Lower leg skin (tissue), 4 donors: ENCODE results near the gene MCF2L2. TPM values are rescaled to one million over a fixed set of nuclear protein-coding genes. Genes with fewer than 3 reads are reported as not detected.

Source experiments
- DNase-seq, 2 donors: peaks; one replicate each; pipeline ENCODE4 v3.0.0-alpha.2; 2019; ENCODE audit warnings: low spot score in 2 of 2
- H3K4me3 ChIP-seq: fragments of 200-600 bp; sonication (generic); 2 replicates; pipeline ENCODE4 v1.5.1; 2017; ENCODE audit warnings: mild to moderate bottlenecking, low read depth; ENCODE audit not compliant: poor library complexity, severe bottlenecking
- CTCF ChIP-seq, 3 donors: fragments of 450-650 bp; IDR thresholded peaks; one replicate each; pipeline ENCODE4 v1.5.1; 2016; ENCODE audit warnings: antibody characterized with exemption in 3 of 3, mild to moderate bottlenecking in 3 of 3, moderate library complexity in 2 of 3
- POLR2A ChIP-seq, 2 donors: fragments of 450-650 bp; IDR thresholded peaks; one replicate each; pipeline ENCODE4 v1.6.1; 2016 to 2017; ENCODE audit warnings: antibody characterized with exemption in 2 of 2, mild to moderate bottlenecking in 1 of 2, moderate library complexity in 1 of 2
- WGBS, 2 donors: methylation state at CpG; one replicate each; pipeline ENCODE4 v1.1.5; 2018; 5-methylcytosine and 5-hydroxymethylcytosine counted together
- intact Hi-C: fragments of 100-400 bp; cut with DNase I; formaldehyde crosslinking; loops from one replicate; pipeline ENCODE4 v1.15.0; 2023; ENCODE audit warnings: low total_unique reads
- total RNA-seq, 4 donors: library from RNA; depleted of rRNA; stranded (reverse); fragments of >200 nt; gene quantifications; one replicate each; pipeline ENCODE4 v1.1.0, GENCODE V29; 2016

Gene MCF2L2
- total RNA-seq, 4 donors from 2014 or later: 0.88 to 1.3 (median 1.1) TPM; not detected in 1

- no peak overlapping the region for H3K4me3 ChIP-seq
- DNase-seq: no peak
- intact Hi-C loops: no loop called here
- WGBS, 2 donors: 72 to 74% methylated on average over 4 of the region's 4 CpGs
- no peak for TF ChIP-seq CTCF (IDR thresholded peaks at IDR 0.05)
Measured at GRCh38 chr3:183278479-183279088, 149.8 kb downstream of the MCF2L2 start.

GRCh38 chr3:183277260-183277659 is 151.2 kb downstream of the MCF2L2 start:
- intact Hi-C loops: no loop called here
- no peak for DNase-seq
- no peak overlapping the region for H3K4me3 ChIP-seq
- TF ChIP-seq CTCF (IDR thresholded peaks at IDR 0.05) (no peak), POLR2A (IDR thresholded peaks at IDR 0.05) (no peak)
- WGBS, 2 donors: 92 to 93% methylated on average over 5 of the region's 5 CpGs

GRCh38 chr3:183275937-183276336 is 152.5 kb downstream of the MCF2L2 start:
- WGBS, 2 donors: 82 to 84% methylated on average over 3 of the region's 3 CpGs
- TF ChIP-seq POLR2A (IDR thresholded peaks at IDR 0.05) (no peak), CTCF (IDR thresholded peaks at IDR 0.05) (no peak)
- no peak overlapping the region for H3K4me3 ChIP-seq
- intact Hi-C loops: no loop called here
- no peak for DNase-seq

GRCh38 chr3:183275418-183275817 is 153.0 kb downstream of the MCF2L2 start:
- H3K4me3 ChIP-seq: no peak overlapping the region
- 35 to 42% methylated on average over 2 of the region's 2 CpGs for WGBS, 2 donors
- intact Hi-C loops: no loop called here
- no peak for TF ChIP-seq CTCF (IDR thresholded peaks at IDR 0.05)
- TF ChIP-seq POLR2A (IDR thresholded peaks at IDR 0.05): no peak
- peak in 1 of 2 donors; percentile 9 for DNase-seq

GRCh38 chr3:183274609-183275008 is 153.8 kb downstream of the MCF2L2 start:
- 77 to 86% methylated on average over 5 of the region's 5 CpGs for WGBS, 2 donors
- H3K4me3 ChIP-seq: no peak overlapping the region
- intact Hi-C loops: no loop called here
- DNase-seq: no peak
- TF ChIP-seq POLR2A (IDR thresholded peaks at IDR 0.05): no peak
- no peak for TF ChIP-seq CTCF (IDR thresholded peaks at IDR 0.05)

- TF ChIP-seq CTCF (IDR thresholded peaks at IDR 0.05) (no peak), POLR2A (IDR thresholded peaks at IDR 0.05) (no peak)
- intact Hi-C loops: no loop called here
- no peak overlapping the region for H3K4me3 ChIP-seq
- no peak for DNase-seq
Measured at GRCh38 chr3:183272791-183273190, 155.6 kb downstream of the MCF2L2 start.
